SK-N-MC (cell line): Measurements from ENCODE around the gene FCF1.

ENCODE experiments used
- EZH2 ChIP-seq: fragments of 200-600 bp; sonication (generic); IDR thresholded peaks from one replicate; pipeline ENCODE4 v1.6.1; 2017; ENCODE audit warnings: antibody characterized with exemption
- FOXP2 ChIP-seq: optimal IDR thresholded peaks from 2 replicates; pipeline ENCODE3; 2011; ENCODE audit warnings: mild to moderate bottlenecking, moderate library complexity; ENCODE audit not compliant: insufficient read depth; ENCODE audit errors: extremely low read length, control extremely low read depth
- POLR2AphosphoS5 ChIP-seq: IDR thresholded peaks from 2 replicates; pipeline ENCODE4 v1.6.1; 2012; ENCODE audit warnings: mild to moderate bottlenecking, low read depth, low read length, borderline replicate concordance

DNA sequence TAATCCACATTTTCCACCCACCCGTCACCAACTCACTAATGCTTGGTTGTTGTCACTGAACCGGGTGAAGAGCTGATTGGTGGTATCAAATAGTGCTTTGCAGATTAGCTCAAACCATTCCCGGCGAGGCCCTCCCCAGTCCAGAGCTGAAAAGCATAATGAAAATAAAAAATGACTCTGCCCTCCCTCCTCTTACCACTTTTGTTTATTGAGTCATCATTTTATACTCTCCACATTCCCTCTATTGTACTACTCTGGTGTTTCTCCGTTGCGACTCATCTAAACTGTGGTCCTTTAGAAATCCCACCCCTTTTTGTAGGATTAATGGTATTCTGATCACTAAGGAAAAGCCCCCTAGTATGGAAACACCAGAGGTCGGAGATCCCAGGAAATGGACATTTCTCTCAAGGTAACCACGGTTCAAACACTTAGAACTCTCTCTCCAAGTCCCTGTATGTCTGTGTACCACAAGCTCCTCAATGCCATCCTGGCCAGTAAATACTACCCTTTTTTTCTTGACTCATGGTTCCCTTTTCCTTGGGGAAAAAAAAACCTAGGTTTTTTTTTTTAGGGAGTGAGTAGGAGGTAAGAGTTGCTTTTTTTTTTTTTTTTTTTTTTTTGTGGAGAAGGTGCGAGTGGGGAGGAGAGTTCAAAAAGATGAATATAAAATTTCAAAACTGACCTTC lies 42.1 kb upstream of the FCF1 start:
- TF ChIP-seq EZH2: no peak
- no peak for TF ChIP-seq POLR2AphosphoS5
- no peak for TF ChIP-seq FOXP2
